HG03159 (cell line): Measurements from ENCODE around the gene CDH4.
"Not testable (repeated sequence)": the region's sequence is repeated elsewhere in the genome, so short reads cannot be mapped to it uniquely, and the experiment has no call there.

Experiments
- ATAC-seq: cut with Tn5 transposase; IDR thresholded peaks from one replicate; pipeline ENCODE4 v1.9.1; 2021; ENCODE audit warnings: mild to moderate bottlenecking, moderate library complexity; ENCODE audit not compliant: unreplicated experiment

Gene CDH4

DNA sequence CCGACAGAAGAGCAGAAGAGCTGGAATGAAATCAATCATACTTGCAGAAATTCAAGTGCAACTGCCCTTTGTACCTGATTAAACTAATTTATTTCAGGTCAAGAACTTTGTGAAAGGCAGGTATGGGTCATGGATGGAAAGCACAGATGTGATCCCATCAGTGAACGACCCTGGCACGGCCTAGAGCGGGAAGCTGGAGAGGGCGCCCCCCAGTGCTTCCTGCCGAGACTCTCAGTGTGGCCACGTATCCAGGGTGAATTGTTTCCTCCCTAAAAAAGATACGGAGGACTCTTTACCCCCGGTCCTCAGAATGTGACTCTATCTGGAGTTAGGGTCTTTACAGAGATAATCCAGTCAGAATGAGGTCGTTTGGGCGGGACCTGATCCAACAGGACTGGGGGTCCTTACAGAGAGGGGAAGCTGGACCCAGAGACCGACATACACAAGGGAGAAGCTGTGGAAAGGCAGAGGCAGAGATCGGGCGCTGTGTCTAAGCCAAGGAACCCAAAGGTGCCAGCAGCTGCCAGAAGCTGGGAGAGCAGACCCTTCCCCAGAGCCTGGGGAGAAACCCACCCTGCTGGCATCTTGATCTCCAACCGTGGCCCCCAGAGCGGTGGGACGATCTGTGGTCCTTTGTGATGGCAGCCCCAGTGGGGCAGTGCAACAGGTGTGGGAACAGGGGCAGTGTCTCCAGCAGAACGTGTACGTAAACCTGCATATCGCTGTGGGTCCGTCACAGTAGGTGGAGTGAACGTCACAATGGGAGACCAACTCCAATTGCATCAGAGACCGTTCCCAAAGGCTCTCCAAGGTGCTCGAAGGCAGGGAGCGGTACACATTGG lies 721.7 kb downstream of the CDH4 start:
- no peak for ATAC-seq

DNA sequence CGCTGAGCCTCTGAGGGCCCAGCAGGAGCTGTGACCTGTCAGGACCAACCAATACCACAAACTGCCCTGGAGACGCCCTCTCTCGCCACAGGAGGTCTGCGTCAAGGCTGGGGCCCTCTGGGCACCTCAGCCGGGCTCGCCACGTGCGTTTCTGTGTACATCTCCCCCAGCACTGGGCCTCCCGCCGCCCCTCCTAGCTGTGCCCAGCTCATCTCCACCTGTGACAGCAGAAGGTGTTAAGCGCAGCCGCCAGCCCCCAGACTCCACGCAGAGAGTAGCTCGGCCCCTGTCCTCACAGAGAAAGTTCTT lies 722.2 kb downstream of the CDH4 start:
- no peak for ATAC-seq

- no peak for ATAC-seq
These were observed 723.5 kb downstream of the CDH4 start for GRCh38 chr20:61975407-61976129.

DNA sequence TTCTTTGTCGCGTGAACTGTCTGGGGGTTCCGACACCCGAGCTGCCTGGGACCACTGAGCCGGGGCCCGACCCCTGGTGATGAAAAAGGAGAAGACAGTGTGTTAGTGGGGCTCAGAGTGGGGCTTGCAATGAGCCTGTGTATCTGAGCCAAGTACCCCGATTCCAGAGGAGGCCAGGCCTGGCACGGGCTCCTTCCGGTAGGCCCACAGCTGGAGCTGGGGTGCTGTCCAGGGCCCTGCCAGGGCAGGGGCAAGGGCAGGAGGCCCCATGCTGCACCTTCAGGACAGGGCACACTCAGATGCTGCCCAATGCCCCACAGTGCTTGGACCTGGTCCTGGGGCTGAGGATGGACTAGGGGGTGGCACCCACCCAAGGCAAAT lies 724.2 kb downstream of the CDH4 start:
- no peak for ATAC-seq

GRCh38 chr20:61976644-61977418 lies 724.8 kb downstream of the CDH4 start:
- no peak for ATAC-seq

- ATAC-seq = no peak
These were observed 725.3 kb downstream of the CDH4 start for GRCh38 chr20:61977419-61977786.

- no peak for ATAC-seq
These were observed 726.4 kb downstream of the CDH4 start for GRCh38 chr20:61978491-61978890.

GRCh38 chr20:61979090-61979489 lies 727.0 kb downstream of the CDH4 start:
- no peak for ATAC-seq

GRCh38 chr20:61979701-61980635 lies 727.9 kb downstream of the CDH4 start:
- ATAC-seq = no peak

DNA sequence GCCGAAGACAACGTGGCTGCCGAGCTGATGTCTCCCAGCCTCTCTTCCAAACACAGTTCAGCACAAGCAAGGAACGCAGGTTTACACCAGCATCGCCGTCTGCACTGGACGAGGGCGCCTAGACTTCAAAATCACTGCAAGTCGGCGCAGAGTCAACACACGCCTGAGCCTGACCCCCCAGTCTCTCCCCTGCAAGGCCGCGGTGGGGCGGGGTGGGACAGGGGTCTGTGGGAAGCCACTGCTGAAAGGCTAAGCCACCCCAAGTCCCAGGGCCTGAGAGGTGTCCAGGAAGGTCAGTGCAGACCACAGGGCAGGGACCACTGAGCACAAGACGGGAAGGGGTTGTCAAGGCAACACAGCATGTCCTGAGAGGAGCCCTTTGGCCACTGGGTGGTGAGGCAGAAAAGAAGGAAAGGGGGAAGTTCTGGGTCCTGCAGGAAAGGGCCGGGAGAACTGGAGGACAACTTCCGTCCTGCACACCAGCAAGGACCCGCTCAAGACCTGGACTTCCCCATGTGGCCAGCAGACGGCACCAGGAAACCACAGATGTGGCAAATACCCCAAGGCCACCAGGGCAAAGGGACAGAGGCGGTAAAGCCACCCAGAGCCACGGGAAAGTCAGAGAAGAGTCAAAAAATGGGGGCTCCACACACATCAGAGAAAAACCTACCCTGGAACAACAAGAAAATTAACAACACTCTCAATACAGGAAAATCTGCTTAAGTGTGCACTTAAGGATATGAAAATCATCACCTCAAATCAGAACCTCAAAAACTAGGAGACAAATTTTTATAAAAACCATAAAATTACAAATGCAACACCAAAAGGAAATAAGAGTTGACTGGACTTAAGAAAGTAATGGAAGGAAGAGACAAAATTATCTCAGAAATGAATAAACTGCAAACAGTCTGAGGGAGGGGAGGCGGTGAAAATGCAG lies 728.9 kb downstream of the CDH4 start:
- ATAC-seq = no peak

- not testable (repeated sequence) for ATAC-seq
These were observed 729.6 kb downstream of the CDH4 start for GRCh38 chr20:61981691-61982090.

- no peak for ATAC-seq
These were observed 730.3 kb downstream of the CDH4 start for GRCh38 chr20:61982191-61982950.

DNA sequence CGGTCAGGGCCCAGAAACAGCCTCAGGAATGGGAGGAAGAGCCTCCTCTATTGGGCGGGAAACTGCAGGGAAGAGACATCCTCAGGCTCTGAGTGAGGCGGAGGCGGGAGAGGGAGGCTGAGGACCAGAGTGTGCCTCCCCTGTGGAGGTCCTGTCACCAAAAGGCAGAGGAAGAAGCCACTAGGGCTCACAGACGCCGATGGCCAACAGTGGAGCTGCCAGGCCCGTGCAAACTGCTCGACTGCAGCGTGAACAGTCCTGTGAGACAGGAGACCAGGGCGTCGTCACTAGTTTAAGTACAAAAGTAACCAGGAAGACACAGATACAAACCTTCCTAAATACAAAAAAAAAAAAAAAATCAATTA lies 730.9 kb downstream of the CDH4 start:
- no peak for ATAC-seq

DNA sequence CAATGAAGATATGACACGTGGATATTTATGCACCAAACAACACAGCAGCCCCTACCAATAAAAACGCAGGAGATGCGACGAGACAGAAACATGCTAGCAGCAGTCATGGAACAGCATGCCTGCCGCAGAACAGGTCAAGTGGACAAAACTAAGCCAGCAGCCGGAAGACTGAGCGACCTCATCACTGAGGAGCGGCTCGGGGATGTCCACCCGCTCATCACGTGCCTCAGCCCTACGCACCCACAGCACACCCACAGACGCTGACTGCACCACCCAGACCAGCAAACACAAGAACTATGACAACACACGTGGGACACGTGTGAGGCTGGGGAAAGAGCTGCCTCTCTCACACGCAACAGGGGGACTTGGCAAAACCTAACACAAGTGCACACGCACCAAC lies 731.9 kb downstream of the CDH4 start:
- ATAC-seq = no peak

DNA sequence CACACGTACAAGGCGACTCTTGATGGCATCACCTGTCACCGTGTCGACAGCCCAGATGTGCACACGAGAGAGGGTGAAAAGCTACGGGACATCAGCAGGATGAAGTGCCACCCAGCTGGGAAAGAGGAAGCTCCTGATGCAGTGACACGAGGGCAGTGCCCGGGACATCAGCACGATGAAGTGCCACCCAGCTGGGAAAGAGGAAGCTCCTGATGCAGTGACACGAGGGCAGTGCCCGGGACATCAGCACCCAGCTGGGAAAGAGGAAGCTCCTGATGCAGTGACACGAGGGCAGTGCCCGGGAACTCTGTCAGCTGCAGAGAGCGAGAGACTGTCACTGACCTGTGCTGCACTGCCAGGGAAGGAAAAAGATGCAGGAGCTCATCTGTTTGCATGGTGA lies 732.4 kb downstream of the CDH4 start:
- not testable (repeated sequence) for ATAC-seq

DNA sequence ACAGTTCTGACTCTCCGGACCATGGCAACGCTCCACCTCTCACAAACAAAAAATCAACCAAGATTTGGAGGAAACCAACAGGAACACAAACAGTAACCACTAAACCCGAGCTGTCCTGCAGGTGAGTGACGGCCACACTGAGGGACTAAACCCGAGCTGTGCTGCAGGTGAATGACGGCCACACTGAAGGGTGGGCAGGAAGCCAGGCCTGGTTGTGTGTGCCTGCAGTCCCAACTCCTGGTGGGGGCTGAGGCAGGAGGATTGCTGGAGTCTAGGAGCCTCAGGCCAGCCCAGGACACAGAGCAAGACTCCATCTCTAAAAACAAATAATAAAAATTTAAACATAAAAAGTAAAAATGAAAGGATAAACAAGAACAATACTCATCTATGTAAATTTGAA lies 733.0 kb downstream of the CDH4 start:
- no peak for ATAC-seq

GRCh38 chr20:61986762-61987321 lies 734.8 kb downstream of the CDH4 start:
- no peak for ATAC-seq

GRCh38 chr20:61988665-61989064 lies 736.6 kb downstream of the CDH4 start:
- no peak for ATAC-seq

- ATAC-seq = no peak
These were observed 737.7 kb downstream of the CDH4 start for GRCh38 chr20:61989741-61990140.
